ENCODE data around the gene GTF2F2.

The GTF2F2 gene

GRCh38 chr13:45119991-45120864, at the start of gene GTF2F2:
GTF2F2 (plus strand) TSS chr13:45120510; CDS start chr13:45120656, 146 bp downstream.
- DNase-seq, result peak; percentile 94

- DNase-seq, result peak; percentile 29
Observed at GRCh38 chr13:45073809-45074208, 46.5 kb upstream of the GTF2F2 start.

GRCh38 chr13:45074721-45075120, 45.6 kb upstream of the GTF2F2 start:
- DNase-seq, result no peak

- DNase-seq, result no peak
Observed at GRCh38 chr13:45078003-45078402, 42.3 kb upstream of the GTF2F2 start.

GRCh38 chr13:45082964-45083363, 37.3 kb upstream of the GTF2F2 start:
- DNase-seq, result no peak

GRCh38 chr13:45084515-45084914, 35.8 kb upstream of the GTF2F2 start:
- DNase-seq, result no peak

GRCh38 chr13:45086484-45086883, 33.8 kb upstream of the GTF2F2 start:
- DNase-seq, result no peak

- DNase-seq, result no peak
Observed at GRCh38 chr13:45092663-45093062, 27.6 kb upstream of the GTF2F2 start.

GRCh38 chr13:45100573-45101262, 19.6 kb upstream of the GTF2F2 start:
- DNase-seq, result no peak

GRCh38 chr13:45101327-45102018, 18.8 kb upstream of the GTF2F2 start:
- DNase-seq, result no peak

GRCh38 chr13:45102136-45102507, 18.2 kb upstream of the GTF2F2 start:
- no peak for DNase-seq

GRCh38 chr13:45103449-45103848, 16.9 kb upstream of the GTF2F2 start:
- no peak for DNase-seq

- no peak for DNase-seq
Observed at GRCh38 chr13:45104261-45104660, 16.0 kb upstream of the GTF2F2 start.

GRCh38 chr13:45105895-45106294, 14.4 kb upstream of the GTF2F2 start:
- DNase-seq, result no peak

- DNase-seq, result no peak
Observed at GRCh38 chr13:45107539-45107938, 12.8 kb upstream of the GTF2F2 start.

GRCh38 chr13:45108716-45109101, 11.6 kb upstream of the GTF2F2 start:
- no peak for DNase-seq

- no peak for DNase-seq
Observed at GRCh38 chr13:45109102-45109720, 11.1 kb upstream of the GTF2F2 start.

GRCh38 chr13:45113233-45114224, 6.8 kb upstream of the GTF2F2 start:
- no peak for DNase-seq

- peak; percentile 58 for DNase-seq
Observed at GRCh38 chr13:45119469-45119990, 780 bp upstream of the GTF2F2 start.

GRCh38 chr13:45120967-45121831, 889 bp downstream of the GTF2F2 start:
- DNase-seq, result peak; percentile 73

GRCh38 chr13:45122941-45123340, 2.6 kb downstream of the GTF2F2 start:
- DNase-seq, result peak; percentile 29

Measured in hematopoietic multipotent progenitor cell treated with erythropoietin and hydrocortisone succinate and interleukin-3 and kit ligand, for 6 days (in vitro differentiated cells).